Measurements from ENCODE around the gene KLHL29. TPM values are rescaled to one million over a fixed set of nuclear protein-coding genes. Genes with fewer than 3 reads are reported as not detected.

The KLHL29 gene
- total RNA-seq, 1 experiment from 2014 or later: 2.4 TPM

GRCh38 chr2:23632386-23632785 lies 247.4 kb downstream of the KLHL29 start:
- Mint-ChIP-seq H3K9me3 (no peaks in the 10 kb centered on the region), H3K4me1 (peaks cover 19 to 25% of the 10 kb centered on the region in 2 experiments), H3K36me3 (ENCODE audit: insufficient read depth in 1 of 3, low read depth in 3 of 3) (no peaks in the 10 kb centered on the region; a peak in 1 of 7 replicates), H3K4me3 (no peak overlapping the region), H3K27ac (no peak overlapping the region), H3K27me3 (ENCODE audit: low read depth) (no peaks in the 10 kb centered on the region)
- Histone ChIP-seq H2BK120ac (ENCODE audit: low read depth, low read length, poor library complexity, severe bottlenecking) (no peak overlapping the region), H4K91ac (ENCODE audit: insufficient read length, low read depth, low read length) (no peak overlapping the region), H2AFZ (ENCODE audit: low read length) (no peak overlapping the region), H2BK12ac (ENCODE audit: insufficient read length, low read depth, low read length) (no peak overlapping the region), H3K9me3 (ENCODE audit: control insufficient read depth, low read depth, low read length) (no peaks in the 10 kb centered on the region), H2BK15ac (ENCODE audit: low read depth, low read length) (no peak overlapping the region), H3K23ac (ENCODE audit: insufficient read length, low read depth, low read length) (no peak overlapping the region), H3K4ac (ENCODE audit: low read depth, low read length) (no peak overlapping the region), H3K56ac (ENCODE audit: insufficient read length, low read depth, low read length) (no peak overlapping the region), H3K27me3 (ENCODE audit: insufficient read depth, low read length) (no peaks in the 10 kb centered on the region), H2BK20ac (ENCODE audit: low read depth, low read length, poor library complexity, severe bottlenecking) (no peak overlapping the region), H4K5ac (ENCODE audit: insufficient read length, low read depth, low read length) (no peak overlapping the region), H3K79me1 (ENCODE audit: insufficient read depth, low read depth, low read length, poor library complexity, severe bottlenecking) (no peaks in the 10 kb centered on the region), H3K9ac (ENCODE audit: extremely low read depth, insufficient read length, low read length) (no peak overlapping the region), H3T11ph (ENCODE audit: low read length) (no peak overlapping the region), H3K14ac (ENCODE audit: insufficient read depth, low read length) (no peak overlapping the region), H3K4me2 (ENCODE audit: insufficient read depth, insufficient read length, low read length) (no peak overlapping the region), H4K8ac (replicated peaks; ENCODE audit: insufficient read length, low read depth, low read length) (no peak overlapping the region), H3K18ac (ENCODE audit: insufficient read length, low read depth, low read length) (no peak overlapping the region), H3K4me1 (ENCODE audit: insufficient read depth, low read length) (no peaks in the 10 kb centered on the region), H3K79me2 (ENCODE audit: insufficient read depth, low read length) (no peaks in the 10 kb centered on the region), H2BK5ac (ENCODE audit: insufficient read length, low read length) (no peak overlapping the region), H3K27ac (ENCODE audit: insufficient read length, low read depth, low read length) (no peak overlapping the region), H4K20me1 (ENCODE audit: control insufficient read depth, insufficient read depth, insufficient read length) (no peaks in the 10 kb centered on the region), H2AK5ac (ENCODE audit: insufficient read length, low read length) (no peak overlapping the region), H3K23me2 (ENCODE audit: insufficient read length, low read depth, low read length, poor library complexity, severe bottlenecking) (no peaks in the 10 kb centered on the region)
- TF ChIP-seq, protein P1, sequence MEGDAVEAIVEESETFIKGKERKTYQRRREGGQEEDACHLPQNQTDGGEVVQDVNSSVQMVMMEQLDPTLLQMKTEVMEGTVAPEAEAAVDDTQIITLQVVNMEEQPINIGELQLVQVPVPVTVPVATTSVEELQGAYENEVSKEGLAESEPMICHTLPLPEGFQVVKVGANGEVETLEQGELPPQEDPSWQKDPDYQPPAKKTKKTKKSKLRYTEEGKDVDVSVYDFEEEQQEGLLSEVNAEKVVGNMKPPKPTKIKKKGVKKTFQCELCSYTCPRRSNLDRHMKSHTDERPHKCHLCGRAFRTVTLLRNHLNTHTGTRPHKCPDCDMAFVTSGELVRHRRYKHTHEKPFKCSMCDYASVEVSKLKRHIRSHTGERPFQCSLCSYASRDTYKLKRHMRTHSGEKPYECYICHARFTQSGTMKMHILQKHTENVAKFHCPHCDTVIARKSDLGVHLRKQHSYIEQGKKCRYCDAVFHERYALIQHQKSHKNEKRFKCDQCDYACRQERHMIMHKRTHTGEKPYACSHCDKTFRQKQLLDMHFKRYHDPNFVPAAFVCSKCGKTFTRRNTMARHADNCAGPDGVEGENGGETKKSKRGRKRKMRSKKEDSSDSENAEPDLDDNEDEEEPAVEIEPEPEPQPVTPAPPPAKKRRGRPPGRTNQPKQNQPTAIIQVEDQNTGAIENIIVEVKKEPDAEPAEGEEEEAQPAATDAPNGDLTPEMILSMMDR (conservative IDR thresholded peaks at IDR 0.05): no peak
- DNase-seq: no peak
- no CpG with 5 or more reads among the region's 6 CpGs for WGBS (ENCODE audit: extremely low coverage, insufficient read length, low lambda C conversion rate)
